ENCODE data around the gene FAM229B. TPM values are rescaled to one million over a fixed set of nuclear protein-coding genes. Genes with fewer than 3 reads are reported as not detected.

The FAM229B gene
- total and polyA plus RNA-seq, 9 of the 15 experiments (the other 6 are each of a cell fraction or from before 2014, with no cell fraction given) = 3.3 to 17.4 (median 5.8) TPM

DNA sequence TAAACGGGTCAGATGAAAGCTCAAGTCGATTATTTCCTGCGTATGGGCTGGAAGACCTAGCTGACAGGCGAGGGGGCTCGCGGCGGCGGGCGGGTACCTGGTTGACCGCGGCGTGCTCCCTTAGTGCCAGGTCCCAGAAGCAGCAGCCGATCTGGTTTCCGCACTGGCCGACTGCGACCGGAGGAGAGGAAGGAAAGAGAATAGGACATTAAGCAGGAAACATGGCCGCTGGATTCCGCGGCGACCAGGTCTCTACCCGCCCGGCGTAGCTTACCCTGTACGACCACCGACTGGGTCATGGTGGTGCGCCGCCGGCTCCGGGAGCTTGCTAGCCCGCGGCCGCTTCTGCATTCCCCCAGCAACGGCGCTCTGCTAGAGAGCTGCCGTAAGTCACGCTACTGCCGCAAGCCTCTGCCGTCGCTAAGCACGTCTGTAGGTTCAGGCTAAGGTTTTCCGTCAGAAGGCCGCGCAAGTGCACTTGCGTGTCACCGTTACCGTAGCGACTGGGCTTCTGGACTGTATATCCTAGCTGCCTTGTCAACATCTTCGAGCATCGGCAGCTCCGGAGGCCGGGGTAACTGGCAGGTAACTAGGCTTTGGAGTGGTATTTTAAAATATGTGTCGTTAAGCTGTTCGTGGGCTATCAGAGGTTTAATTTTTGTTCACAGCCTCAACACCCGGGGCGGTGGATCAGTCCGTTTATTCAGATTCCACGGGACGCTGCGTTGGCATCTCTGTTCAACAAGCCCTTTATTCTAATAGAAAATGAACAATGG lies at the start of gene FAM229B, which contains the start of gene TUBE1 (continued):
- TF ChIP-seq, protein P1, sequence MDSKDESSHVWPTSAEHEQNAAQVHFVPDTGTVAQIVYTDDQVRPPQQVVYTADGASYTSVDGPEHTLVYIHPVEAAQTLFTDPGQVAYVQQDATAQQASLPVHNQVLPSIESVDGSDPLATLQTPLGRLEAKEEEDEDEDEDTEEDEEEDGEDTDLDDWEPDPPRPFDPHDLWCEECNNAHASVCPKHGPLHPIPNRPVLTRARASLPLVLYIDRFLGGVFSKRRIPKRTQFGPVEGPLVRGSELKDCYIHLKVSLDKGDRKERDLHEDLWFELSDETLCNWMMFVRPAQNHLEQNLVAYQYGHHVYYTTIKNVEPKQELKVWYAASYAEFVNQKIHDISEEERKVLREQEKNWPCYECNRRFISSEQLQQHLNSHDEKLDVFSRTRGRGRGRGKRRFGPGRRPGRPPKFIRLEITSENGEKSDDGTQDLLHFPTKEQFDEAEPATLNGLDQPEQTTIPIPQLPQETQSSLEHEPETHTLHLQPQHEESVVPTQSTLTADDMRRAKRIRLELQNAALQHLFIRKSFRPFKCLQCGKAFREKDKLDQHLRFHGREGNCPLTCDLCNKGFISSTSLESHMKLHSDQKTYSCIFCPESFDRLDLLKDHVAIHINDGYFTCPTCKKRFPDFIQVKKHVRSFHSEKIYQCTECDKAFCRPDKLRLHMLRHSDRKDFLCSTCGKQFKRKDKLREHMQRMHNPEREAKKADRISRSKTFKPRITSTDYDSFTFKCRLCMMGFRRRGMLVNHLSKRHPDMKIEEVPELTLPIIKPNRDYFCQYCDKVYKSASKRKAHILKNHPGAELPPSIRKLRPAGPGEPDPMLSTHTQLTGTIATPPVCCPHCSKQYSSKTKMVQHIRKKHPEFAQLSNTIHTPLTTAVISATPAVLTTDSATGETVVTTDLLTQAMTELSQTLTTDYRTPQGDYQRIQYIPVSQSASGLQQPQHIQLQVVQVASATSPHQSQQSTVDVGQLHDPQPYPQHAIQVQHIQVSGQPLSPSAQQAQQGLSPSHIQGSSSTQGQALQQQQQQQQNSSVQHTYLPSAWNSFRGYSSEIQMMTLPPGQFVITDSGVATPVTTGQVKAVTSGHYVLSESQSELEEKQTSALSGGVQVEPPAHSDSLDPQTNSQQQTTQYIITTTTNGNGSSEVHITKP (IDR thresholded peaks at IDR 0.05; ENCODE audit: partially characterized antibody) = peak; percentile 97
- TF ChIP-seq, protein P2, sequence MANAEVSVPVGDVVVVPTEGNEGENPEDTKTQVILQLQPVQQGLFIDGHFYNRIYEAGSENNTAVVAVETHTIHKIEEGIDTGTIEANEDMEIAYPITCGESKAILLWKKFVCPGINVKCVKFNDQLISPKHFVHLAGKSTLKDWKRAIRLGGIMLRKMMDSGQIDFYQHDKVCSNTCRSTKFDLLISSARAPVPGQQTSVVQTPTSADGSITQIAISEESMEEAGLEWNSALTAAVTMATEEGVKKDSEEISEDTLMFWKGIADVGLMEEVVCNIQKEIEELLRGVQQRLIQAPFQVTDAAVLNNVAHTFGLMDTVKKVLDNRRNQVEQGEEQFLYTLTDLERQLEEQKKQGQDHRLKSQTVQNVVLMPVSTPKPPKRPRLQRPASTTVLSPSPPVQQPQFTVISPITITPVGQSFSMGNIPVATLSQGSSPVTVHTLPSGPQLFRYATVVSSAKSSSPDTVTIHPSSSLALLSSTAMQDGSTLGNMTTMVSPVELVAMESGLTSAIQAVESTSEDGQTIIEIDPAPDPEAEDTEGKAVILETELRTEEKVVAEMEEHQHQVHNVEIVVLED (CRISPR knock-in tag; IDR thresholded peaks at IDR 0.05) = no peak
- TF ChIP-seq TBP (optimal IDR thresholded peaks at IDR 0.05; ENCODE audit: low read depth, low read length) (peak; percentile 71), MBD1 (CRISPR knock-in tag; IDR thresholded peaks at IDR 0.05) (no peak), TAF15 (IDR thresholded peaks at IDR 0.05; ENCODE audit: low read depth, low read length) (peak; percentile 96; the same call in 1 of the 2 replicates), POLR2B (IDR thresholded peaks at IDR 0.05; ENCODE audit: low read depth, partially characterized antibody) (peak; percentile 88), MTA3 (IDR thresholded peaks at IDR 0.05; ENCODE audit: borderline replicate concordance) (peak; percentile 39; the same call in 1 of the 2 replicates), ZNF766 (CRISPR knock-in tag; conservative IDR thresholded peaks at IDR 0.05) (no peak; the same call in 1 of the 2 replicates), ZBTB2 (IDR thresholded peaks at IDR 0.05) (0 out of 2 replicates have a peak, but pooled peaks have one; percentile 52), SMC3 (conservative IDR thresholded peaks at IDR 0.05; ENCODE audit: insufficient read depth, low read depth, low read length) (no peak), CREB1 (IDR thresholded peaks at IDR 0.05) (peak; percentile 55; the same call in 1 of the 2 replicates), CREB1 (CRISPR knock-in tag; IDR thresholded peaks at IDR 0.05) (peak; percentile 57; the same call in 1 of the 2 replicates), ZBTB17 (CRISPR knock-in tag; IDR thresholded peaks at IDR 0.05) (peak; percentile 7; the same call in 1 of the 2 replicates), HCFC1 (IDR thresholded peaks at IDR 0.05; ENCODE audit: low read depth, low read length) (peak; percentile 17; the same call in 1 of the 2 replicates), RCOR1 (IDR thresholded peaks at IDR 0.05; ENCODE audit: borderline replicate concordance in 1 of 2, low read depth in 2 of 2, low read length in 2 of 2) (0 out of 4 replicates have a peak, but pooled peaks of 1 of the 2 experiments have one; percentile 33)
- TF ChIP-seq, protein P3, sequence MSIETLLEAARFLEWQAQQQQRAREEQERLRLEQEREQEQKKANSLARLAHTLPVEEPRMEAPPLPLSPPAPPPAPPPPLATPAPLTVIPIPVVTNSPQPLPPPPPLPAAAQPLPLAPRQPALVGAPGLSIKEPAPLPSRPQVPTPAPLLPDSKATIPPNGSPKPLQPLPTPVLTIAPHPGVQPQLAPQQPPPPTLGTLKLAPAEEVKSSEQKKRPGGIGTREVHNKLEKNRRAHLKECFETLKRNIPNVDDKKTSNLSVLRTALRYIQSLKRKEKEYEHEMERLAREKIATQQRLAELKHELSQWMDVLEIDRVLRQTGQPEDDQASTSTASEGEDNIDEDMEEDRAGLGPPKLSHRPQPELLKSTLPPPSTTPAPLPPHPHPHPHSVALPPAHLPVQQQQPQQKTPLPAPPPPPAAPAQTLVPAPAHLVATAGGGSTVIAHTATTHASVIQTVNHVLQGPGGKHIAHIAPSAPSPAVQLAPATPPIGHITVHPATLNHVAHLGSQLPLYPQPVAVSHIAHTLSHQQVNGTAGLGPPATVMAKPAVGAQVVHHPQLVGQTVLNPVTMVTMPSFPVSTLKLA (conservative IDR thresholded peaks at IDR 0.05) = peak in 1 of 2 experiments; percentile 72; a peak in 3 of 4 replicates
